K562 (cell line): ENCODE measurements around the gene MGST2. TPM values are rescaled to one million over a fixed set of nuclear protein-coding genes. Genes with fewer than 3 reads are reported as not detected.

Source experiments
- ATAC-seq: fragments of 200-7000 bp; cut with Tn5 transposase; 3 replicates; pipeline ENCODE4 v1.9.1; 2020; ENCODE audit warnings: moderate library complexity
- BruUV-seq: library from RNA; stranded (reverse); fragments of 400-500 nt; replicated peaks from 2 replicates; lab custom pipeline; 2021; lab: Mats Ljungman, UMichigan
- CTCF ChIA-PET: fragments of 300-600 bp; formaldehyde crosslinking; extraction: SDS; loops from one replicate; lab custom pipeline; 2021; ENCODE audit warnings: low intra/inter-chr PET ratio; lab: Yijun Ruan, JAX
- POLR2A ChIA-PET: fragments of 300-600, 350-650 bp; sonication (Branson Sonifier 250); formaldehyde crosslinking; extraction: SDS; loops from one replicate; lab custom pipeline; 2021; ENCODE audit warnings: antibody characterized with exemption, inconsistent platforms; lab: Yijun Ruan, JAX
- DNase-seq, 4 experiments: peaks; one replicate each; pipeline versions ENCODE4 v3.0.0 to v3.0.0-alpha.2; 2011 to 2018; ENCODE audit warnings: low spot score in 3 of 4, mixed read lengths in 3 of 4; ENCODE audit errors: extremely low read depth in 1 of 4
- FAIRE-seq: peaks from 2 replicates; lab custom pipeline; 2011; peaks lifted over from hg19 to GRCh38; lab: Jason Lieb, UNC
- H2AFZ ChIP-seq: 2 replicates; pipeline ENCODE4 v1.6.0; 2011; ENCODE audit warnings: low read depth, low read length, control low read depth, inconsistent platforms
- H3K27ac ChIP-seq: fragments of 200-600 bp; 3 replicates; pipeline ENCODE4 v1.8.0; 2011; ENCODE audit warnings: low read depth, mild to moderate bottlenecking, control low read depth, inconsistent platforms, low read length, moderate library complexity, mixed read lengths; ENCODE audit errors: extremely low read depth
- H3K27me3 ChIP-seq, 2 experiments: fragments of 300-600 bp in 1 of 2; 2 replicates in 1 of 2; 3 replicates in 1 of 2; pipeline versions ENCODE4 v1.6.0 to v1.8.0; 2011; ENCODE audit warnings: inconsistent platforms in 2 of 2, low read length in 2 of 2, mild to moderate bottlenecking in 1 of 2, mixed read lengths in 1 of 2, moderate library complexity in 1 of 2; ENCODE audit not compliant: control insufficient read depth in 2 of 2, insufficient read depth in 2 of 2
- H3K36me3 ChIP-seq: fragments of 300-600 bp; 3 replicates; pipeline ENCODE4 v1.8.0; 2011; ENCODE audit warnings: mild to moderate bottlenecking, low read length, inconsistent platforms; ENCODE audit not compliant: control insufficient read depth, insufficient read depth
- H3K4me1 ChIP-seq, 2 experiments: fragments of 200-600 bp in 1 of 2; replicated peaks in 1 of 2; 2 replicates in 1 of 2; 3 replicates in 1 of 2; pipeline versions ENCODE4 v1.5.1 to v1.8.0; 2011; ENCODE audit warnings: inconsistent platforms in 2 of 2, low read length in 2 of 2, mild to moderate bottlenecking in 1 of 2, mixed read lengths in 1 of 2, moderate library complexity in 1 of 2; ENCODE audit not compliant: control insufficient read depth in 2 of 2, insufficient read depth in 2 of 2
- H3K4me2 ChIP-seq: 2 replicates; pipeline ENCODE4 v1.6.1; 2011; ENCODE audit warnings: low read length, control low read depth, inconsistent platforms, mixed read lengths; ENCODE audit not compliant: insufficient read depth
- H3K4me3 ChIP-seq: fragments of 200-600 bp; sonication (generic), shearing (Covaris generic); 2 replicates; pipeline ENCODE4 v1.5.1; 2016; ENCODE audit warnings: control low read depth, inconsistent platforms
- H3K79me2 ChIP-seq: fragments of 200-600 bp; 3 replicates; pipeline ENCODE4 v1.8.0; 2011; ENCODE audit warnings: low read length, inconsistent platforms; ENCODE audit not compliant: control insufficient read depth, insufficient read depth
- H3K9ac ChIP-seq, 2 experiments: 2 replicates each; pipeline versions ENCODE4 v1.6.0 to v1.6.1; 2011; ENCODE audit warnings: low read depth in 2 of 2, low read length in 2 of 2, control low read depth in 1 of 2, inconsistent platforms in 1 of 2, mild to moderate bottlenecking in 1 of 2, mixed read lengths in 1 of 2; ENCODE audit not compliant: insufficient read depth in 1 of 2
- H3K9me1 ChIP-seq: one replicate; pipeline ENCODE4 v1.6.0; 2011; ENCODE audit warnings: inconsistent platforms, mild to moderate bottlenecking, low read length, moderate library complexity; ENCODE audit not compliant: control insufficient read depth, insufficient read depth
- H3K9me3 ChIP-seq: replicated peaks from 2 replicates; pipeline ENCODE4 v1.5.1; 2011; ENCODE audit warnings: low read depth, low read length, inconsistent platforms; ENCODE audit not compliant: control insufficient read depth, insufficient read depth
- H4K20me1 ChIP-seq: replicated peaks from 2 replicates; pipeline ENCODE4 v1.6.1; 2011; ENCODE audit warnings: low read length, inconsistent platforms, mixed read lengths; ENCODE audit not compliant: control insufficient read depth, insufficient read depth
- DACH1 ChIP-seq: fragments of 450-650 bp; IDR thresholded peaks from 2 replicates; pipeline ENCODE4 v1.6.1; 2018; ENCODE audit not compliant: partially characterized antibody
- NR4A1 ChIP-seq, 2 experiments: fragments of 250-450 bp in 1 of 2; fragments of 450-650 bp in 1 of 2; sonication (Bioruptor Pico) in 1 of 2; IDR thresholded peaks; 2 replicates each; pipeline versions ENCODE4 v1.4.0 to v1.6.1; 2016 to 2020; ENCODE audit warnings: mild to moderate bottlenecking in 2 of 2, missing compliant biosample characterization in 1 of 2, missing genetic modification characterization in 1 of 2, moderate library complexity in 1 of 2
- PYGO2 ChIP-seq: fragments of 450-650 bp; IDR thresholded peaks from 2 replicates; pipeline ENCODE4 v1.6.1; 2016; ENCODE audit warnings: mild to moderate bottlenecking, missing genetic modification characterization, moderate library complexity, missing compliant biosample characterization
- SMARCA5 ChIP-seq: fragments of 450-650 bp; IDR thresholded peaks from 2 replicates; pipeline ENCODE4 v1.6.1; 2016
- SP2 ChIP-seq: IDR thresholded peaks from 2 replicates; pipeline ENCODE4 v1.6.1; 2011; ENCODE audit warnings: mild to moderate bottlenecking, low read depth, low read length, moderate library complexity; ENCODE audit not compliant: poor library complexity, severe bottlenecking; ENCODE audit errors: extremely low read depth
- ZKSCAN1 ChIP-seq: fragments of 150-350 bp; IDR thresholded peaks from 2 replicates; pipeline ENCODE4 v1.6.1; 2016; ENCODE audit warnings: low read depth, low read length
- ZNF175 ChIP-seq: fragments of 200-800 bp; sonication (Bioruptor generic); IDR thresholded peaks from 2 replicates; pipeline ENCODE4 v1.6.1; 2016; ENCODE audit warnings: low read depth, mild to moderate bottlenecking, missing genetic modification characterization, missing compliant biosample characterization
- WGBS: fragments of 100-300 bp; shearing (Covaris generic); methylation state at CpG from one replicate; pipeline ENCODE4 v1.1.6; 2016; ENCODE audit warnings: low coverage, mixed read lengths; ENCODE audit not compliant: insufficient coverage; ENCODE audit errors: missing lambda C conversion rate; 5-methylcytosine and 5-hydroxymethylcytosine counted together
- in situ Hi-C: fragments of 300-500 bp; cut with MboI; formaldehyde crosslinking; loops from 4 replicates; pipeline ENCODE4 v1.15.0; 2018; ENCODE audit warnings: inconsistent platforms, mixed read lengths
- intact Hi-C: fragments of 100-400 bp; cut with micrococcal nuclease; formaldehyde crosslinking; loops from 2 replicates; pipeline ENCODE4 v1.14.2; 2022
- polyA plus RNA-seq, 8 experiments: library from polyadenylated mRNA; depleted of rRNA in 4 of 8; stranded (reverse) in 5 of 8; unstranded in 3 of 8; fragments of >200 nt; fragmentation: Nextera tagmentation in 2 of 8; fragmentation: Illumina TruSeq in 1 of 8; extraction: Ambion mirVana in 2 of 8; extraction: Trizol in 1 of 8; gene quantifications; 2 replicates each; pipeline versions ENCODE4 v1.2.1 to v1.2.3, GENCODE V29; 2011 to 2014; ENCODE audit warnings: inconsistent platforms in 1 of 8, missing spikeins in 1 of 8
- total RNA-seq, 7 experiments: library from RNA; depleted of rRNA in 6 of 7; stranded (reverse); fragments of >200 nt in 6 of 7; fragmentation: Illumina TruSeq in 2 of 7; extraction: Trizol in 2 of 7; gene quantifications; 2 replicates each; pipeline versions ENCODE4 v1.2.1 to v1.2.3, GENCODE V29; 2011 to 2021; ENCODE audit warnings: low replicate concordance in 1 of 7
- TF ChIP-seq, protein P1 (sequence below): fragments of 250-450 bp; sonication (Bioruptor Pico); IDR thresholded peaks from 2 replicates; pipeline ENCODE4 v1.4.0; 2020; ENCODE audit warnings: mild to moderate bottlenecking, moderate library complexity, borderline replicate concordance
- TF ChIP-seq, protein P2 (sequence below): sonication (generic); formaldehyde crosslinking; IDR thresholded peaks from 2 replicates; pipeline ENCODE4 v1.8.1; 2023; ENCODE audit warnings: mild to moderate bottlenecking, missing genetic modification reagents
- TF ChIP-seq, protein P3 (sequence below): fragments of 250-450 bp; sonication (Bioruptor Pico); IDR thresholded peaks from 2 replicates; pipeline ENCODE4 v1.8.0; 2022; ENCODE audit warnings: inconsistent platforms, mild to moderate bottlenecking, moderate library complexity, borderline replicate concordance
- TF ChIP-seq, protein P4 (sequence below): fragments of 250-450 bp; sonication (Bioruptor Pico); IDR thresholded peaks from 2 replicates; pipeline ENCODE4 v1.5.1; 2021; ENCODE audit warnings: mild to moderate bottlenecking

The MGST2 gene
- total and polyA plus RNA-seq, 9 of the 15 experiments (the other 6 are each of a cell fraction or from before 2014, with no cell fraction given) = 38.7 to 115 (median 84.6) TPM

DNA sequence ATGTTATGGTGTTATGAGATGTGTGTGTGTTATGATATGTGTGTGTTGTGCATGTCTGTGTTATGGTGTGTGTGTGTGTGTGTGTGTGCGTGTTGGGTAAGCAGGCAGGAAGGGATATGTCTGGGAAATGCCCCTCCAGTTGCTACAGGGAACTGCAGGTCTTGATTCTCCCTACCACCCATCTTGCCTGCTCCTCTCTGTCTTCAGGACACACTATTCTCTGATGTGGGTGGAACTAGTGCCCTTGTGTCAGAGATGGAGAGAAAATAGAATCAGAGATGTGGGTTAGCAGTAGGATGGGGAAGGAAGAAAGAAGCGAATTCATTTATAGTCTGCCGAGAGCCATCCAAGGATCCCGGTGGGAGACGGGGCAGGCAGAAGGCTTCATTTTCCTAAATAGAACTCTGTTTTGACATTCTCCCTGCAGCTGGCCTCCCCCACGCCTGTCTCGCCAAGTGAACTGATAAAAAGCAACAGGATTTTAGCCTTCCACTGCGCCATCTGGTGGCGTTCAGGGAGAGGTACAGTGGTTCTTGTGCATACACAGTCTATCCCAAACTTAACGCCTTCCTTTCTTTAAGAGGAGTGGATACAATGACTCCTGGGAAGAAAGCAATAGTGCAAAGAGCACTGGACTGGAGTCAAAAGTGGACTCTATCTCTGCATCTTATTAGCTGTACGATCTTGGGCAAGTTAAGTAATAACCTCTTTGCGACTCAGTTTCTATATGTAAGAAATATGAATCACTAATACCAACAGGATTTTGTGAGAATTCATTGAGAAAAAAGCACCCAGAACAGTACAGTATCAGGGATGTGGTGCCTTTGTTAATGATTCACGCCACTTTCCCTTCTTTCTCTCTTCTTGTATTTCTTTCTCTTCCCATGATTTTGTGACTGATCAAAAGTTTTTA is 14.1 kb upstream of the MGST2 start:
- no peak overlapping the region for H3K4me3 ChIP-seq
- peak; percentile 98 for FAIRE-seq
- peaks cover 7 to 18% of the 10 kb centered on the region in 2 experiments; a peak in 4 of 5 replicates for H3K27me3 ChIP-seq
- 7% methylated on average over 13 of the region's 13 CpGs for WGBS
- CTCF ChIA-PET = interaction anchor here (1.1 to 2.7 kb wide), 4 partner anchors 10 to 621 kb away, joined by 3 to 25 read pairs (median 4); no protein-coding TSS in a partner anchor
- no peaks in the 10 kb centered on the region; the same call in 1 of the 2 replicates for H4K20me1 ChIP-seq
- peaks cover 0 to 3% of the 10 kb centered on the region in 2 experiments; a peak in 2 of 5 replicates for H3K4me1 ChIP-seq
- peak; percentile 91 for ATAC-seq
- H2AFZ ChIP-seq = no peak overlapping the region
- H3K36me3 ChIP-seq = no peaks in the 10 kb centered on the region
- DNase-seq = peak; percentile 67 to 91 (median 72)
- H3K9ac ChIP-seq = no peak overlapping the region
- no peaks in the 10 kb centered on the region for H3K9me3 ChIP-seq
- in situ Hi-C loops (loop anchor here (5.0 kb wide), 1 partner anchor 44 kb away; no protein-coding TSS in a partner anchor), intact Hi-C loops (loop anchor here (1.0 to 10.0 kb wide), 3 partner anchors 48 to 467 kb away; no protein-coding TSS in a partner anchor)
- POLR2A ChIA-PET = interaction anchor here (0.6 kb wide), 2 partner anchors 14 to 50 kb away, joined by 3 to 4 read pairs; partner anchors contain the start of gene MGST2
- no peak overlapping the region for H3K4me2 ChIP-seq
- no TSS peak for BruUV-seq
- no peaks in the 10 kb centered on the region for H3K79me2 ChIP-seq
- no peaks in the 10 kb centered on the region for H3K9me1 ChIP-seq
- no peak overlapping the region for H3K27ac ChIP-seq
- TF ChIP-seq ZNF175 (CRISPR knock-in tag) = no peak
- TF ChIP-seq, protein P1, sequence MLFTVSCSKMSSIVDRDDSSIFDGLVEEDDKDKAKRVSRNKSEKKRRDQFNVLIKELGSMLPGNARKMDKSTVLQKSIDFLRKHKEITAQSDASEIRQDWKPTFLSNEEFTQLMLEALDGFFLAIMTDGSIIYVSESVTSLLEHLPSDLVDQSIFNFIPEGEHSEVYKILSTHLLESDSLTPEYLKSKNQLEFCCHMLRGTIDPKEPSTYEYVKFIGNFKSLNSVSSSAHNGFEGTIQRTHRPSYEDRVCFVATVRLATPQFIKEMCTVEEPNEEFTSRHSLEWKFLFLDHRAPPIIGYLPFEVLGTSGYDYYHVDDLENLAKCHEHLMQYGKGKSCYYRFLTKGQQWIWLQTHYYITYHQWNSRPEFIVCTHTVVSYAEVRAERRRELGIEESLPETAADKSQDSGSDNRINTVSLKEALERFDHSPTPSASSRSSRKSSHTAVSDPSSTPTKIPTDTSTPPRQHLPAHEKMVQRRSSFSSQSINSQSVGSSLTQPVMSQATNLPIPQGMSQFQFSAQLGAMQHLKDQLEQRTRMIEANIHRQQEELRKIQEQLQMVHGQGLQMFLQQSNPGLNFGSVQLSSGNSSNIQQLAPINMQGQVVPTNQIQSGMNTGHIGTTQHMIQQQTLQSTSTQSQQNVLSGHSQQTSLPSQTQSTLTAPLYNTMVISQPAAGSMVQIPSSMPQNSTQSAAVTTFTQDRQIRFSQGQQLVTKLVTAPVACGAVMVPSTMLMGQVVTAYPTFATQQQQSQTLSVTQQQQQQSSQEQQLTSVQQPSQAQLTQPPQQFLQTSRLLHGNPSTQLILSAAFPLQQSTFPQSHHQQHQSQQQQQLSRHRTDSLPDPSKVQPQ (CRISPR knock-in tag) = no peak
- TF ChIP-seq, protein P2, sequence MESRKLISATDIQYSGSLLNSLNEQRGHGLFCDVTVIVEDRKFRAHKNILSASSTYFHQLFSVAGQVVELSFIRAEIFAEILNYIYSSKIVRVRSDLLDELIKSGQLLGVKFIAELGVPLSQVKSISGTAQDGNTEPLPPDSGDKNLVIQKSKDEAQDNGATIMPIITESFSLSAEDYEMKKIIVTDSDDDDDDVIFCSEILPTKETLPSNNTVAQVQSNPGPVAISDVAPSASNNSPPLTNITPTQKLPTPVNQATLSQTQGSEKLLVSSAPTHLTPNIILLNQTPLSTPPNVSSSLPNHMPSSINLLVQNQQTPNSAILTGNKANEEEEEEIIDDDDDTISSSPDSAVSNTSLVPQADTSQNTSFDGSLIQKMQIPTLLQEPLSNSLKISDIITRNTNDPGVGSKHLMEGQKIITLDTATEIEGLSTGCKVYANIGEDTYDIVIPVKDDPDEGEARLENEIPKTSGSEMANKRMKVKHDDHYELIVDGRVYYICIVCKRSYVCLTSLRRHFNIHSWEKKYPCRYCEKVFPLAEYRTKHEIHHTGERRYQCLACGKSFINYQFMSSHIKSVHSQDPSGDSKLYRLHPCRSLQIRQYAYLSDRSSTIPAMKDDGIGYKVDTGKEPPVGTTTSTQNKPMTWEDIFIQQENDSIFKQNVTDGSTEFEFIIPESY (CRISPR knock-in tag) = no peak
- TF ChIP-seq PYGO2 (tag) = no peak
- 0 out of 2 replicates have a peak, but pooled peaks have one; percentile 21 for TF ChIP-seq ZKSCAN1
- TF ChIP-seq, protein P3, sequence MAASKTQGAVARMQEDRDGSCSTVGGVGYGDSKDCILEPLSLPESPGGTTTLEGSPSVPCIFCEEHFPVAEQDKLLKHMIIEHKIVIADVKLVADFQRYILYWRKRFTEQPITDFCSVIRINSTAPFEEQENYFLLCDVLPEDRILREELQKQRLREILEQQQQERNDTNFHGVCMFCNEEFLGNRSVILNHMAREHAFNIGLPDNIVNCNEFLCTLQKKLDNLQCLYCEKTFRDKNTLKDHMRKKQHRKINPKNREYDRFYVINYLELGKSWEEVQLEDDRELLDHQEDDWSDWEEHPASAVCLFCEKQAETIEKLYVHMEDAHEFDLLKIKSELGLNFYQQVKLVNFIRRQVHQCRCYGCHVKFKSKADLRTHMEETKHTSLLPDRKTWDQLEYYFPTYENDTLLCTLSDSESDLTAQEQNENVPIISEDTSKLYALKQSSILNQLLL = no peak
- TF ChIP-seq SP2 = no peak
- TF ChIP-seq, protein P4, sequence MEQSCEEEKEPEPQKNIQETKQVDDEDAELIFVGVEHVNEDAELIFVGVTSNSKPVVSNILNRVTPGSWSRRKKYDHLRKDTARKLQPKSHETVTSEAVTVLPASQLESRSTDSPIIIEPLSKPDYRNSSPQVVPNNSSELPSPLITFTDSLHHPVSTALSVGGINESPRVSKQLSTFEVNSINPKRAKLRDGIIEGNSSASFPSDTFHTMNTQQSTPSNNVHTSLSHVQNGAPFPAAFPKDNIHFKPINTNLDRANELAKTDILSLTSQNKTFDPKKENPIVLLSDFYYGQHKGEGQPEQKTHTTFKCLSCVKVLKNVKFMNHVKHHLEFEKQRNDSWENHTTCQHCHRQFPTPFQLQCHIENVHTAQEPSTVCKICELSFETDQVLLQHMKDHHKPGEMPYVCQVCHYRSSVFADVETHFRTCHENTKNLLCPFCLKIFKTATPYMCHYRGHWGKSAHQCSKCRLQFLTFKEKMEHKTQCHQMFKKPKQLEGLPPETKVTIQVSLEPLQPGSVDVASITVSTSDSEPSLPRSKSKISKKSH (CRISPR knock-in tag) = no peak
- TF ChIP-seq NR4A1 (CRISPR knock-in tag; IDR thresholded peaks at IDR 0.05) = no peak
- no peak for TF ChIP-seq NR4A1 (tag; IDR thresholded peaks at IDR 0.05)
- no peak for TF ChIP-seq SMARCA5
- peak; percentile 9 for TF ChIP-seq DACH1
